HEK293T (cell line): Measurements from ENCODE around the gene CCNYL1.

ENCODE experiments used
- BHLHE40 ChIP-seq: fragments of 450-650 bp; IDR thresholded peaks from 2 replicates; pipeline ENCODE4 v1.6.1; 2016; ENCODE audit warnings: mild to moderate bottlenecking, moderate library complexity, borderline replicate concordance
- FOXA1 ChIP-seq: fragments of 450-650 bp; IDR thresholded peaks from 2 replicates; pipeline ENCODE4 v1.6.1; 2016; ENCODE audit warnings: mild to moderate bottlenecking
- FOXM1 ChIP-seq: fragments of 450-650 bp; IDR thresholded peaks from 2 replicates; pipeline ENCODE4 v1.6.1; 2017; ENCODE audit warnings: mild to moderate bottlenecking, borderline replicate concordance
- L3MBTL2 ChIP-seq: fragments of 450-650 bp; conservative IDR thresholded peaks from 2 replicates; pipeline ENCODE4 v1.6.1; 2016; ENCODE audit warnings: mild to moderate bottlenecking
- SP1 ChIP-seq: fragments of 450-650 bp; IDR thresholded peaks from 2 replicates; pipeline ENCODE4 v1.6.1; 2017
- SUZ12 ChIP-seq: fragments of 450-650 bp; IDR thresholded peaks from 2 replicates; pipeline ENCODE4 v1.6.1; 2016; ENCODE audit warnings: mild to moderate bottlenecking
- TARDBP ChIP-seq: fragments of 450-650 bp; IDR thresholded peaks from 2 replicates; pipeline ENCODE4 v1.6.1; 2016

DNA sequence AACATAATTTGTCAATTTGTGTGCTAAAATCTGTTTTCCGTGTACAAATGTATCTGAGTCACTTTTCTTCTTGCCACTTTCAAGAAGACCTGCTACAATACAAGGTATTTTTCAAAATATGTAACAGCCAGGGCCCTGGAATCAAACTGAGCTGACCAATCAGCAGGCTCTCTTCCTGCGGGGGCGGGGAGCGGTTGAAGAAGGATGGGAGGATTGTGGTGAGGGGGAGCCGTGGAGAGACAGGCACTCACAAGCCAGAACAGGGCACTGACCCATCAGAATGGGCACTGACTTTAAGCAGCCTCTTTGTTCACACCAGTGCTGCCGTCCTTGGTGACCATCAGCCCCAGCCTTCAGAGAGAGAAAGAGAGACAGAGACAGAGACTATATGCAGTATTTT, 40.6 kb upstream of the CCNYL1 start:
- TF ChIP-seq SP1 (no peak), L3MBTL2 (no peak), FOXA1 (no peak), TARDBP (no peak), SUZ12 (no peak), BHLHE40 (no peak), FOXM1 (no peak)
